ENCODE measurements around the gene MCAM. TPM values are rescaled to one million over a fixed set of nuclear protein-coding genes. Genes with fewer than 3 reads are reported as not detected.
A peak's percentile ranks its signal among the peaks of the same experiment; 100 is the strongest.

MCAM gene
- total RNA-seq, 4 donors from 2014 or later, result 612 to 1,198 (median 830) TPM

DNA sequence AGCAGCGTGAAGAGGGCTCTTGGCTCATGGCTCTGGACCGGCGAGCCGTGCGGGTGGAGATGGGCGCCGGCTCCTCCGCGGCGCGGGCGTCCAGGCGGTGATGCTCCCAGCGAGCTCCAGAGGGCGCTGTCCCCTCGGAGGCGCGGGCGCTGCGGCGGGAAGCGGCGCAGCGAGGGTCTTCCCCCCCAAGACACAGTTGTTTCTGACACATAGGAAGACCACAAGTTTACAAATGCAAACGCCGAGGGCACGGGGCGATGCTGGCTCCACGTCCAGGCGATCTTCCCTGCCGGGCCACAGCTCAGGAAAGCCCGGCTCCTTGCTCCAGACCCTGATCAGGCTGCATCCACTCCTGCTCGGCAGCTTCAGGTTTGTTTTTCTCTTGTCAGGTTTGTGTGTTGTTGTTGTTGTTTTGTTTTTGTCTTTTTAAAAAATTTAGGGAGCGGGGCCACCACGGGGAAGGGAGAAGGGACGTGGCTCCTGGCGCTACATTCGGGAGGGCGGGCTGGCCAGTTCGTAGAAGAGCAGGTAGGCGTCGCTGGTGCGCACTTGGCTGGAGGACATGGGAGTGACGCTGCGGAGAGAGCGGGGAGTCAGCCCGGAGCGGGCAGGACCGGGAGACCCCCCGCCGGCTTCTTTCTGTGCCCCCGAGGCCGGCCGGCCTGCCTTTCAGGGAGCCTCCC is 39.6 kb upstream of the MCAM start:
- peak overlapping the region; percentile 28 to 54 (median 38) for H3K4me3 ChIP-seq
- no peaks in the 10 kb centered on the region for H3K9me3 ChIP-seq
- H3K27me3 ChIP-seq, result no peaks in the 10 kb centered on the region
- peaks cover 0 to 29% (median 0%) of the 10 kb centered on the region in 3 donors for H3K36me3 ChIP-seq
- peaks cover 0 to 31% (median 4%) of the 10 kb centered on the region in 4 donors for H3K4me1 ChIP-seq
- peak overlapping the region; percentile 28 to 84 (median 63) for H3K27ac ChIP-seq
- peak; percentile 64 to 80 for DNase-seq (ENCODE audit: low spot score in 2 of 2)
- TF ChIP-seq, protein P1, sequence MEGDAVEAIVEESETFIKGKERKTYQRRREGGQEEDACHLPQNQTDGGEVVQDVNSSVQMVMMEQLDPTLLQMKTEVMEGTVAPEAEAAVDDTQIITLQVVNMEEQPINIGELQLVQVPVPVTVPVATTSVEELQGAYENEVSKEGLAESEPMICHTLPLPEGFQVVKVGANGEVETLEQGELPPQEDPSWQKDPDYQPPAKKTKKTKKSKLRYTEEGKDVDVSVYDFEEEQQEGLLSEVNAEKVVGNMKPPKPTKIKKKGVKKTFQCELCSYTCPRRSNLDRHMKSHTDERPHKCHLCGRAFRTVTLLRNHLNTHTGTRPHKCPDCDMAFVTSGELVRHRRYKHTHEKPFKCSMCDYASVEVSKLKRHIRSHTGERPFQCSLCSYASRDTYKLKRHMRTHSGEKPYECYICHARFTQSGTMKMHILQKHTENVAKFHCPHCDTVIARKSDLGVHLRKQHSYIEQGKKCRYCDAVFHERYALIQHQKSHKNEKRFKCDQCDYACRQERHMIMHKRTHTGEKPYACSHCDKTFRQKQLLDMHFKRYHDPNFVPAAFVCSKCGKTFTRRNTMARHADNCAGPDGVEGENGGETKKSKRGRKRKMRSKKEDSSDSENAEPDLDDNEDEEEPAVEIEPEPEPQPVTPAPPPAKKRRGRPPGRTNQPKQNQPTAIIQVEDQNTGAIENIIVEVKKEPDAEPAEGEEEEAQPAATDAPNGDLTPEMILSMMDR (IDR thresholded peaks at IDR 0.05), result peak; percentile 84 to 97 (median 89)
- TF ChIP-seq EP300 (IDR thresholded peaks at IDR 0.05), result peak in 1 of 2 donors; percentile 66
- no peak for TF ChIP-seq POLR2A (IDR thresholded peaks at IDR 0.05)
- 2 to 6% methylated on average over 37 to 52 of the region's 54 CpGs for WGBS, 2 donors

GRCh38 chr11:119355091-119355843 is 38.3 kb upstream of the MCAM start:
- Histone ChIP-seq H3K27ac (peak overlapping the region in 1 of 4 donors; percentile 84), H3K36me3 (peaks cover 0 to 29% (median 0%) of the 10 kb centered on the region in 3 donors), H3K9me3 (no peaks in the 10 kb centered on the region), H3K4me1 (peaks cover 0 to 21% (median 0%) of the 10 kb centered on the region in 4 donors), H3K4me3 (no peak overlapping the region), H3K27me3 (no peaks in the 10 kb centered on the region)
- TF ChIP-seq, protein P1 (IDR thresholded peaks at IDR 0.05), result no peak
- TF ChIP-seq EP300 (IDR thresholded peaks at IDR 0.05) (no peak), POLR2A (IDR thresholded peaks at IDR 0.05) (no peak)
- no peak for DNase-seq (ENCODE audit: low spot score in 2 of 2)
- 62 to 66% methylated on average over 9 of the region's 9 CpGs for WGBS, 2 donors

DNA sequence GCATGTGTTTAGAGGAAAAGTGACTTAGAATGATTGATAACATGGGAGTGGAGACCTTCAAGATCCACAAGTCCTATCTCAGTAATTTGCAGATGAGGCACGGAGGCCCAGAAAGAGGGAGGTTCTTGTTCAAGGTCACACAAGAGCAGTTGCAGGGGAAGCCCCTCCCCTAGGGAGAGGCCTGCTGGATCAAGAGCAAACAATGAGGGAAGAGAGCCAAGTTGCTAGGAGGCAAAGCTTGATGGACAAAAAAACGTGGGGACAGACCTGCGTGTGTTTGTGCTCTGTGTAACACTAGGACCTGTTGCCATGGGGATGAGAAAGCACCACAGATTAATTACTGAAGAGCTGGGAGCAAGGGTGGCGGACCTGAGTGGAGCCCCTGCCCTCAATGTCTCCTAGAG is 35.9 kb upstream of the MCAM start:
- DNase-seq (ENCODE audit: low spot score in 2 of 2), result no peak
- H3K27me3 ChIP-seq, result no peaks in the 10 kb centered on the region

GRCh38 chr11:119351232-119351631 is 34.3 kb upstream of the MCAM start:
- Histone ChIP-seq H3K27me3 (no peaks in the 10 kb centered on the region), H3K27ac (no peak overlapping the region), H3K4me3 (no peak overlapping the region), H3K36me3 (no peaks in the 10 kb centered on the region), H3K9me3 (no peaks in the 10 kb centered on the region), H3K4me1 (peaks cover 0 to 11% (median 0%) of the 10 kb centered on the region in 4 donors)
- DNase-seq (ENCODE audit: low spot score in 2 of 2), result no peak
- 47 to 62% methylated on average over 2 of the region's 2 CpGs for WGBS, 2 donors
- TF ChIP-seq, protein P1 (IDR thresholded peaks at IDR 0.05), result no peak
- TF ChIP-seq EP300 (IDR thresholded peaks at IDR 0.05), result no peak
- no peak for TF ChIP-seq POLR2A (IDR thresholded peaks at IDR 0.05)

More for the DNA sequence above, 35.9 kb upstream of the MCAM start:
- H3K9me3 ChIP-seq, result no peaks in the 10 kb centered on the region
- no peak overlapping the region for H3K4me3 ChIP-seq
- H3K27ac ChIP-seq, result peak overlapping the region in 2 of 4 donors; percentile 2 to 54
- TF ChIP-seq, protein P1 (IDR thresholded peaks at IDR 0.05), result no peak
- no peak for TF ChIP-seq POLR2A (IDR thresholded peaks at IDR 0.05)
- TF ChIP-seq EP300 (IDR thresholded peaks at IDR 0.05), result no peak
- H3K4me1 ChIP-seq, result peaks cover 0 to 21% (median 0%) of the 10 kb centered on the region in 4 donors
- WGBS, 2 donors, result 33 to 42% methylated on average over 4 of the region's 4 CpGs
- peaks cover 0 to 7% (median 0%) of the 10 kb centered on the region in 3 donors for H3K36me3 ChIP-seq

GRCh38 chr11:119350302-119350701 is 33.4 kb upstream of the MCAM start:
- H3K27ac ChIP-seq, result no peak overlapping the region
- 69 to 77% methylated on average over 6 of the region's 6 CpGs for WGBS, 2 donors
- H3K27me3 ChIP-seq, result no peaks in the 10 kb centered on the region
- H3K4me3 ChIP-seq, result no peak overlapping the region
- H3K4me1 ChIP-seq, result peaks cover 0 to 8% (median 0%) of the 10 kb centered on the region in 4 donors
- H3K9me3 ChIP-seq, result no peaks in the 10 kb centered on the region
- TF ChIP-seq, protein P1 (IDR thresholded peaks at IDR 0.05), result no peak
- TF ChIP-seq POLR2A (IDR thresholded peaks at IDR 0.05), result no peak
- TF ChIP-seq EP300 (IDR thresholded peaks at IDR 0.05), result no peak
- DNase-seq (ENCODE audit: low spot score in 2 of 2), result no peak
- H3K36me3 ChIP-seq, result no peaks in the 10 kb centered on the region

Data from tibial nerve (tissue), 4 donors.